HEK293 (cell line): ENCODE results near the gene FAM131B.

Experiments
- CTCF ChIA-PET: fragments of 350-600 bp; formaldehyde crosslinking; extraction: SDS; loops from one replicate; lab custom pipeline; 2021; ENCODE audit warnings: antibody characterized with exemption; lab: Yijun Ruan, JAX
- POLR2A ChIA-PET: fragments of 300-600 bp; formaldehyde crosslinking; extraction: SDS; loops from one replicate; lab custom pipeline; 2020; ENCODE audit warnings: antibody characterized with exemption, inconsistent platforms; lab: Yijun Ruan, JAX
- H3K27ac ChIP-seq: fragments of 200-500 bp; sonication (Bioruptor generic); 2 replicates; pipeline ENCODE4 v1.5.1; 2014; ENCODE audit warnings: low read depth, low read length, control low read depth, inconsistent platforms; ENCODE audit errors: extremely low read depth
- H3K36me3 ChIP-seq, 2 experiments: fragments of 200-500 bp in 1 of 2; sonication (Bioruptor generic) in 1 of 2; 1 replicate in 1 of 2; 2 replicates in 1 of 2; pipeline ENCODE4 v1.5.1; 2014 to 2017; ENCODE audit warnings: inconsistent platforms in 2 of 2, low read length in 2 of 2; ENCODE audit not compliant: control insufficient read depth in 2 of 2, insufficient read depth in 1 of 2
- H3K4me1 ChIP-seq: fragments of 200-500 bp; sonication (Bioruptor generic); 2 replicates; pipeline ENCODE4 v1.5.1; 2014; ENCODE audit warnings: mild to moderate bottlenecking, low read length, inconsistent platforms; ENCODE audit not compliant: control insufficient read depth, insufficient read depth
- H3K4me3 ChIP-seq: 2 replicates; pipeline ENCODE4 v1.5.1; 2011; ENCODE audit warnings: low read depth, mild to moderate bottlenecking, control low read depth, low read length, moderate library complexity
- H3K9me3 ChIP-seq: fragments of 200-500 bp; sonication (Bioruptor generic); 2 replicates; pipeline ENCODE4 v1.5.1; 2014; ENCODE audit warnings: low read depth, low read length, inconsistent platforms; ENCODE audit not compliant: control insufficient read depth, insufficient read depth
- BCL6B ChIP-seq: fragments of 450-650 bp; formaldehyde crosslinking; IDR thresholded peaks from 2 replicates; pipeline ENCODE4 v1.5.1; 2017; ENCODE audit warnings: missing biosample characterization, missing genetic modification characterization
- GLI2 ChIP-seq: fragments of 450-650 bp; formaldehyde crosslinking; IDR thresholded peaks from 2 replicates; pipeline ENCODE4; 2017; ENCODE audit warnings: missing biosample characterization, missing genetic modification characterization, low read depth, borderline replicate concordance
- INSM2 ChIP-seq: fragments of 450-650 bp; formaldehyde crosslinking; IDR thresholded peaks from 2 replicates; pipeline ENCODE4 v1.5.1; 2016; ENCODE audit warnings: missing biosample characterization, missing genetic modification characterization
- MEIS1 ChIP-seq: sonication (generic); formaldehyde crosslinking; IDR thresholded peaks from 2 replicates; pipeline ENCODE4 v1.8.1; 2022; ENCODE audit warnings: missing genetic modification reagents, mild to moderate bottlenecking, borderline replicate concordance
- MZF1 ChIP-seq: fragments of 450-650 bp; formaldehyde crosslinking; IDR thresholded peaks from 2 replicates; pipeline ENCODE4 v1.5.1; 2017; ENCODE audit warnings: missing biosample characterization, missing genetic modification characterization, borderline replicate concordance
- TSHZ1 ChIP-seq: fragments of 450-650 bp; formaldehyde crosslinking; IDR thresholded peaks from 2 replicates; pipeline ENCODE4 v1.5.1; 2016; ENCODE audit warnings: missing biosample characterization, missing genetic modification characterization, borderline replicate concordance
- YY1 ChIP-seq: fragments of 450-650 bp; formaldehyde crosslinking; IDR thresholded peaks from 2 replicates; pipeline ENCODE4 v1.5.1; 2018; ENCODE audit warnings: missing biosample characterization, missing genetic modification characterization
- ZBTB44 ChIP-seq: fragments of 450-650 bp; IDR thresholded peaks from 2 replicates; pipeline ENCODE4 v1.5.1; 2018; ENCODE audit warnings: missing biosample characterization, mild to moderate bottlenecking, missing genetic modification characterization
- ZFP37 ChIP-seq: fragments of 450-650 bp; formaldehyde crosslinking; IDR thresholded peaks from 2 replicates; pipeline ENCODE4 v1.5.1; 2016; ENCODE audit warnings: missing biosample characterization, missing genetic modification characterization
- ZNF398 ChIP-seq: fragments of 450-650 bp; formaldehyde crosslinking; IDR thresholded peaks from 2 replicates; pipeline ENCODE4 v1.5.1; 2017; ENCODE audit warnings: missing biosample characterization, missing genetic modification characterization
- ZNF514 ChIP-seq: fragments of 450-650 bp; formaldehyde crosslinking; IDR thresholded peaks from 2 replicates; pipeline ENCODE4 v1.5.1; 2016; ENCODE audit warnings: missing biosample characterization, missing genetic modification characterization
- ZNF518A ChIP-seq: fragments of 450-650 bp; formaldehyde crosslinking; conservative IDR thresholded peaks from 2 replicates; pipeline ENCODE4 v1.5.1; 2016; ENCODE audit warnings: low read depth, missing biosample characterization, missing genetic modification characterization
- ZNF530 ChIP-seq: fragments of 450-650 bp; formaldehyde crosslinking; IDR thresholded peaks from 2 replicates; pipeline ENCODE4 v1.5.1; 2016; ENCODE audit warnings: low read depth, missing biosample characterization, missing genetic modification characterization
- ZNF549 ChIP-seq: fragments of 450-650 bp; IDR thresholded peaks from 2 replicates; pipeline ENCODE4 v1.5.1; 2018; ENCODE audit warnings: missing biosample characterization, missing genetic modification characterization, mild to moderate bottlenecking, inconsistent platforms, moderate library complexity
- ZNF580 ChIP-seq: fragments of 450-650 bp; formaldehyde crosslinking; IDR thresholded peaks from 2 replicates; pipeline ENCODE4 v1.5.1; 2016; ENCODE audit warnings: missing biosample characterization, missing genetic modification characterization
- ZNF664 ChIP-seq: fragments of 450-650 bp; formaldehyde crosslinking; IDR thresholded peaks from 2 replicates; pipeline ENCODE4 v1.5.1; 2016; ENCODE audit warnings: missing biosample characterization, missing genetic modification characterization
- ZNF670 ChIP-seq: fragments of 450-650 bp; formaldehyde crosslinking; IDR thresholded peaks from 2 replicates; pipeline ENCODE4 v1.5.1; 2016; ENCODE audit warnings: missing biosample characterization, missing genetic modification characterization, low read depth
- ZNF76 ChIP-seq: fragments of 450-650 bp; formaldehyde crosslinking; IDR thresholded peaks from 2 replicates; pipeline ENCODE4; 2016; ENCODE audit warnings: low read depth, missing biosample characterization, missing genetic modification characterization, borderline replicate concordance
- ZXDB ChIP-seq: fragments of 450-650 bp; formaldehyde crosslinking; IDR thresholded peaks from 2 replicates; pipeline ENCODE4 v1.5.1; 2016; ENCODE audit warnings: missing biosample characterization, missing genetic modification characterization

FAM131B gene

GRCh38 chr7:143315776-143316175 lies 46.7 kb downstream of the FAM131B start, which contains the start of gene CLCN1 (continued):
- TF ChIP-seq TSHZ1 (tag by site-specific recombination) (no peak), INSM2 (tag by site-specific recombination) (no peak), GLI2 (tag by site-specific recombination) (no peak), ZNF76 (tag by site-specific recombination) (no peak), ZNF398 (tag by site-specific recombination) (no peak), YY1 (tag by site-specific recombination) (no peak), MZF1 (tag by site-specific recombination) (no peak), ZNF549 (no peak)

GRCh38 chr7:143314127-143314526 lies 48.4 kb downstream of the FAM131B start:
- Histone ChIP-seq H3K9me3 (no peaks in the 10 kb centered on the region), H3K27ac (no peak overlapping the region), H3K4me3 (no peak overlapping the region), H3K36me3 (peaks cover 0 to 14% of the 10 kb centered on the region in 2 experiments; a peak in 2 of 3 replicates), H3K4me1 (no peaks in the 10 kb centered on the region)
- POLR2A ChIA-PET, result no interaction called here
- CTCF ChIA-PET, result interaction anchor here (0.6 kb wide), 1 partner anchor 26 kb away, joined by 3 read pairs; the partner anchor contains the start of gene CASP2
- no peak for TF ChIP-seq ZNF518A (tag by site-specific recombination)
- TF ChIP-seq ZXDB, result no peak
- TF ChIP-seq ZNF530 (tag by site-specific recombination), result no peak
- no peak for TF ChIP-seq ZFP37 (tag by site-specific recombination)
- no peak for TF ChIP-seq ZNF670 (tag by site-specific recombination)
- no peak for TF ChIP-seq ZNF514 (tag by site-specific recombination)
- TF ChIP-seq ZBTB44 (tag by site-specific recombination), result no peak
- TF ChIP-seq ZNF580 (tag by site-specific recombination), result no peak
- no peak for TF ChIP-seq ZNF664
- TF ChIP-seq MEIS1 (CRISPR knock-in tag), result no peak
- TF ChIP-seq BCL6B (tag by site-specific recombination), result no peak
- no peak for TF ChIP-seq YY1 (tag by site-specific recombination)
